GM10248 (cell line): ENCODE data around the gene SVIL.

Experiments
- CTCF ChIA-PET: fragments of 300-600 bp; sonication (Branson Sonifier 250); formaldehyde crosslinking; extraction: SDS; loops from one replicate; lab custom pipeline; 2021; ENCODE audit warnings: antibody characterized with exemption; lab: Yijun Ruan, JAX
- POLR2A ChIA-PET: fragments of 350-650 bp; sonication (Branson Sonifier 250); formaldehyde crosslinking; extraction: SDS; loops from one replicate; lab custom pipeline; 2020; ENCODE audit warnings: antibody characterized with exemption; lab: Yijun Ruan, JAX
- DNase-seq: peaks from one replicate; pipeline ENCODE4 v3.0.0; 2012; ENCODE audit errors: extremely low spot score
- TF ChIP-seq, protein P1 (sequence below): IDR thresholded peaks from 2 replicates; pipeline ENCODE4 v1.5.1; 2012; ENCODE audit warnings: mild to moderate bottlenecking, low read depth; ENCODE audit errors: extremely low read depth, missing control alignments, control extremely low read depth

Gene SVIL

DNA sequence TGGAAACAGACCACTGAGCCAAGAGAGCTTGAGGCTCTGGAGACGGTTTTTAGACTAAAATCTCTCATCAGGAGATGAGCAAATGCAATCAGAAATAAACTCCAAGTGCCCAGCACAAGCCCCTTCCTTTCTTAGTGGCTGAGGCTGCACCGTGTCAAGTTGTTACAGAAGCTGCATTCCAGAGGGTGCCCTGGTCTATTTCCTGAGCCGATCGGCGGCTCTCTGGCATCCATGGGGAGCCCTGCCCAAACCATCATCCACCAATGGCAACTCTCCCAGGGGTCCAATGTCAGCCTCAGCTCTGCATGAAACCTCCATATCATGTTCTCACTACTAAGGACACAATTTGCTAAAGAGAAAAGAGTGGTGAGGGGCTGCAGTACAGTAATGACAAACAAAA is 89.6 kb downstream of the SVIL start:
- POLR2A ChIA-PET: no interaction called here
- TF ChIP-seq, protein P1, sequence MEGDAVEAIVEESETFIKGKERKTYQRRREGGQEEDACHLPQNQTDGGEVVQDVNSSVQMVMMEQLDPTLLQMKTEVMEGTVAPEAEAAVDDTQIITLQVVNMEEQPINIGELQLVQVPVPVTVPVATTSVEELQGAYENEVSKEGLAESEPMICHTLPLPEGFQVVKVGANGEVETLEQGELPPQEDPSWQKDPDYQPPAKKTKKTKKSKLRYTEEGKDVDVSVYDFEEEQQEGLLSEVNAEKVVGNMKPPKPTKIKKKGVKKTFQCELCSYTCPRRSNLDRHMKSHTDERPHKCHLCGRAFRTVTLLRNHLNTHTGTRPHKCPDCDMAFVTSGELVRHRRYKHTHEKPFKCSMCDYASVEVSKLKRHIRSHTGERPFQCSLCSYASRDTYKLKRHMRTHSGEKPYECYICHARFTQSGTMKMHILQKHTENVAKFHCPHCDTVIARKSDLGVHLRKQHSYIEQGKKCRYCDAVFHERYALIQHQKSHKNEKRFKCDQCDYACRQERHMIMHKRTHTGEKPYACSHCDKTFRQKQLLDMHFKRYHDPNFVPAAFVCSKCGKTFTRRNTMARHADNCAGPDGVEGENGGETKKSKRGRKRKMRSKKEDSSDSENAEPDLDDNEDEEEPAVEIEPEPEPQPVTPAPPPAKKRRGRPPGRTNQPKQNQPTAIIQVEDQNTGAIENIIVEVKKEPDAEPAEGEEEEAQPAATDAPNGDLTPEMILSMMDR: no peak
- no peak for DNase-seq
- CTCF ChIA-PET: no interaction called here

DNA sequence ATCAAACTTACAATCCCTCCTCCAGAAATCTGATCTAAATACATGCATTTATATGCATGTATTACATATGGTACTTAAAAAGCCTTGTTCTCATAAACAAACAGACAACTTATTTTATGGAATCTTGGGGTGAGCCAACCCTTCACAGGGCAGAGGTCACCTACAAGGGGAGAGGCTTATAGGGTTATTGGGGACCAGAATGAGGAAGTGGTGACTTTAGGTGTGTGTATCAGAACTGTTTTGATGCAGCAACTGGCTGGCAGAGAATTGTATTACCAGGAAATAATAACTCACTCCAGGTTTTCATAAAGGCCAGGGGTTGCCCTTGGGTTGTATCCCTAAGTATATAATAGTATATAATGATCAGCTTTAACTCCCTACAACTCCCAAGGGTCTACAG is 91.1 kb downstream of the SVIL start:
- ChIA-PET CTCF (no interaction called here), POLR2A (no interaction called here)
- no peak for DNase-seq
- TF ChIP-seq, protein P1: no peak

DNA sequence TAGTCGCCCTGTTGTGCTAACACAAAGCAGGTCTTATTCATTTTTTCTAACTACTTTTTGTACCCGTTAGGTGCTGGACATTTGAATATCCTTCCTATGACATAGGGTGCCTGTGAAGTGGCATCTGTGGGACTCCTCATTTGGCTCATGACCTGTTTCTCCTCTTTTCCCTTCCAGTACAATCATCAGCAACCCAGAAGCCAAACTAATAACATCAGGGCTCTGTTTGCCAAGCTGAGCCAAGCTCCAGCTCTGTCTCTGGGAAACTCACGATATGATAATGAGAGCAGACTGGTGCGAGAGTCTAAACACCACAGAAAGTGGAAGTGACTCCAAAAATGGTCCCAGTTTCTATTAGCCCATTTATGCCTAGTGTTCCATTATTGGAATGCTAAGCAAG is 92.0 kb downstream of the SVIL start:
- CTCF ChIA-PET: no interaction called here
- DNase-seq: no peak
- TF ChIP-seq, protein P1: no peak
- POLR2A ChIA-PET: no interaction called here

DNA sequence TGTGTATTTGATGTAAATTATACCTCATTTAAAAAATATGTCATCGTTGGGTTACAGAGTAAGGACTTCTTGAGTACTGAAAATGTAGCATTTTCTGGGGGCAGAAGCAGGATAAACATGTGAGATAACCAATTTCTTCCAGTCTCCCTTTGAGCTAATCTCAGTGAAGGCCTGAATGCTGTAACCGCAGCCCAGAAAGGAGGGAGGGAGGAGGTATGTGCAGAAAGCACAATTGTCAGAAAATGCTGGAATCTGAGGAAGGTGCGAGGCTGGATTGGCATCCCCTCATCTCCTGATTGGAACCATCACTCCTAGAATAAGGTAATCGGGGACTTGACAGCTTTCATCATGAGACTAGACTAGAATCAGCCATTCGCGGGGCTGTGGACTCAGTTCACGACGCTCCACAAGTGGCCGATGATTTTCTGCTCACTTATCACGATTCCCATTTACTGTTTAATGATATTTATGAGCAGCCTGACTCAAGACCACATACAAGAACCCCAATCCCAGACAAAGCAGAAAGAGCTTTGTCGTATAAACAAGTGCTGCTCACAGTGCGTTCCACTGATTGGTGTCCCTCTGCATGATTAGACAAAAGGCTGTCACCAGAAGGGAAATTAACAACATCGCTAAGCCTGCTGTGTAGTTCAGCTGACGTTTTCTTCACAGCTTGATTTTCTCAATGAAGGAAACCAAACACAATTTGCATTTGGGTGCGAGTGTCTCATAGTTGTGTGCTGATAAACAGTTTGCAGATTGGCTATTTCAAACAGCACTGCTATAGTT is 93.2 kb downstream of the SVIL start:
- CTCF ChIA-PET: interaction anchor here (1.4 kb wide), 1 partner anchor 14 kb away, joined by 4 read pairs; no protein-coding TSS in a partner anchor
- TF ChIP-seq, protein P1: no peak

DNA sequence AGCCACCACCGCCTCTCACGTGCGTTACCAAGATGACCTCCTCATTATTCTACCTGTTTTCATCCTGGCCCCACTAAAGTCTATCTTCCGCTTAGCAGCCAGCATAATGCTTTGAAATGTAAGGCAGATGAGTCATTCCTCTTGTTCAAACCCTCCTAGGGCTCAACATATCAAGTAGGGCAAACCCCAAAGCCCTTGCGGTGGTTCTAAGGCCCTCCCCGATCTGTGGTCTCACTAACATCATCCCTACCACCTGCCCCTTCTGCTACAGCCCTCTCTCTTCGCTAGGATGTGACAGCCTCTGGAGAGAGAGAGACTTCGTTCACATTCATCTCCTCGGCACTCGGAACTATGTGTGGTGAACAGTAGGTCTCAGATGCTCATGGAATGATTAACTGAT is 94.8 kb downstream of the SVIL start:
- TF ChIP-seq, protein P1: no peak
- no peak for DNase-seq

More for the DNA sequence above, 93.2 kb downstream of the SVIL start:
- POLR2A ChIA-PET: no interaction called here
- no peak for DNase-seq

DNA sequence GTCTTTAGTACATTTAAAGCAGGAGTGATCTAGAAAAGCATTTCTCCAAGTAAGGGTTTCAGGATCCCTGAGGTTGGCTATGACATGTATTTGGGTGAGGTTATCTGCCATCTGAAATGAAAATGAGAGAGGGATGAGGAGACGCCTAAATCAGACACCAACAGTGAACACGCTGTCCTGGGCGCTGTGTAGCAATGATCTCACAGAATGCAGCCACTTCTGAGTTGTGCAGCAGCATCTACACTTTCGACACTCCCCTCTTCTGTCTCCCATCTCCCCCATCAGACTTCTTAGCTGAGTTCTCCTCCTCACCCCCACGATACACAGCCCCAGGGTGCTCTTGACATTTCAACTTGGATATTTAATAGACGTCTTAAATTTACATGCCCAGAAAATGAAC is 95.4 kb downstream of the SVIL start:
- DNase-seq: no peak
- ChIA-PET CTCF (interaction anchor here (1.0 kb wide), 1 partner anchor 14 kb away, joined by 3 read pairs; no protein-coding TSS in a partner anchor), POLR2A (no interaction called here)
- TF ChIP-seq, protein P1: no peak

More for the DNA sequence above, 94.8 kb downstream of the SVIL start:
- ChIA-PET CTCF (no interaction called here), POLR2A (no interaction called here)
